Measurements from ENCODE around the gene ZNF358.

- TF ChIP-seq POLR2A (IDR thresholded peaks at IDR 0.05; ENCODE audit: low read depth, low read length) (no peak), SPI1 (IDR thresholded peaks at IDR 0.05; ENCODE audit: low read depth, low read length) (no peak)
Observed at GRCh38 chr19:7526059-7526929, 10.4 kb downstream of the ZNF358 start.
